Retinal pigment epithelial cell (primary cell): ENCODE measurements around the gene C17orf58.

ENCODE experiments used
- DNase-seq: peaks from one replicate; pipeline ENCODE4 v3.0.0-alpha.2; 2010; ENCODE audit warnings: low read depth
- H3K4me3 ChIP-seq: 2 replicates; pipeline ENCODE4 v1.5.1; 2011; ENCODE audit warnings: mild to moderate bottlenecking, low read length, control low read depth, moderate library complexity
- CTCF ChIP-seq: conservative IDR thresholded peaks from 2 replicates; pipeline ENCODE4 v1.5.1; 2011; ENCODE audit warnings: low read depth, low read length, control low read depth, inconsistent platforms

The C17orf58 gene

GRCh38 chr17:67947325-67947813 is 48.9 kb downstream of the C17orf58 start:
- H3K4me3 ChIP-seq = no peak overlapping the region
- DNase-seq = no peak
- no peak for TF ChIP-seq CTCF

GRCh38 chr17:67946513-67946912 is 49.8 kb downstream of the C17orf58 start:
- H3K4me3 ChIP-seq = no peak overlapping the region
- TF ChIP-seq CTCF = no peak
- no peak for DNase-seq

GRCh38 chr17:67944035-67944434 is 52.2 kb downstream of the C17orf58 start:
- H3K4me3 ChIP-seq = no peak overlapping the region
- DNase-seq = no peak
- TF ChIP-seq CTCF = no peak

GRCh38 chr17:67942810-67943209 is 53.5 kb downstream of the C17orf58 start:
- H3K4me3 ChIP-seq = no peak overlapping the region
- peak; percentile 65 for TF ChIP-seq CTCF
- DNase-seq = no peak
